Activated T-helper 1 cell treated with anti-CD3 and anti-CD28 coated beads, Interleukin-2, amount 50 U/mL, for 16 hours (primary cell): ENCODE results near the gene ROBO1.

Source experiments
- DNase-seq, 2 donors: peaks; one replicate each; pipeline ENCODE4 v3.0.0-alpha.2; 2020; ENCODE audit warnings: low read depth in 1 of 2, low spot score in 1 of 2

The ROBO1 gene

GRCh38 chr3:79097964-79098660, 669.7 kb downstream of the ROBO1 start:
- no peak for DNase-seq

- no peak for DNase-seq
Measured at GRCh38 chr3:79094654-79095053, 673.1 kb downstream of the ROBO1 start.

- no peak for DNase-seq
Measured at GRCh38 chr3:79086514-79086913, 681.3 kb downstream of the ROBO1 start.

GRCh38 chr3:79085171-79085570, 682.6 kb downstream of the ROBO1 start:
- DNase-seq = no peak

DNA sequence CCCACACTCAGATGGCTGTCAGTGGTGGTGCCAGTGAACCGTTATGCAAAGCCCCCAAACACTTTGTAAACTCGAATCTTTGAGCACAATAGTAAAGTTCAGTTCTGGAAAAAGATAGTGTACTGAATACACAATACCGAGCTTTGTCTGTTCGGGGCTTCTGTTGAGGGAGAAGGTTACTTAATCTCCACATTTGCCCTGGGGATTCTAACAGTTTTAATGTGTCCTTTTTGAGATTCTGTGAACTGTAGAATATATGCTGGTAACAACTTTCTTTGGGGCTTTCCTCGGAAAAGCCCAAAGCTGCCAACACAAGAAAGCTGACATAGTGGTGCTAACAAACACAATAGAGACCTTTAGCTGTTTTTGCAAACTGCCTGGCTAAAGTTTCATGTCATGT, 686.5 kb downstream of the ROBO1 start:
- no peak for DNase-seq

GRCh38 chr3:79074558-79074957, 693.2 kb downstream of the ROBO1 start:
- no peak for DNase-seq

DNA sequence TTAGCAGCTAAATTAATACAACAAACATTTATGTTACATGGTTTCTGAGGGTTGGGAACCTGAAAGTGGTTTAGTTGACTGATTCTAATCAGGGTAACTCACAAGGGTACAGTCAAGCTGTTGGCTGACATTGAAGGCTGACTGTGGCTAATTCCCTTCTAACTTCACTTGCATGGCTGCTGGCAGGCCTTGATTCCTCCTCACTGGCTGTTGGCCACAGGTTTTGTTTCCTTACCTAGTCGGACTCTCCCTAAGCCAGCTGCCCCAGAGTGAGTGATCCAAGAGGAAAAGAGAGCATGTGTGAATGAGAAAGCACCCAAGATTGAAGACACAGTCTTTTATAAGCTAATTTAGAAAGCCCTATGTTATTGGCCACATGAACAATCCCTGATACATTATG, 700.1 kb downstream of the ROBO1 start:
- DNase-seq = no peak

DNA sequence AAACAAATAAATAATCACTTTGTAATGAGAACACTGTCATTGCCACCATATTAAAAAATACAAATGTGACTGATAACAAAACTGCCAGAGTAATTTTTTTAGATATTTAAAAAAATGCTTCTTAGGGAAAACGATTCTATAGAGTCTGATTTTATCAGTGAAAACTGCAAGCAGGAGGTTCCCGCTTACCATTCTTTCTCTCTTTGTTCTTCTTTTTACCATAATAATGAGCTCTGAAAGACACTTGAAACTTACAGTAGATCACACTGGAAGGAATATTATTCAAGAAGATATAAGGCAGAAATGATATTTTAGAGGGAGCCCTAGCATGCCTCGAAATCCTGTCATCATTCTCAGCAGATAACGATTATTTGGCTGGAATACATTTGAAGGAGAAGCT, 701.3 kb downstream of the ROBO1 start:
- DNase-seq = no peak

DNA sequence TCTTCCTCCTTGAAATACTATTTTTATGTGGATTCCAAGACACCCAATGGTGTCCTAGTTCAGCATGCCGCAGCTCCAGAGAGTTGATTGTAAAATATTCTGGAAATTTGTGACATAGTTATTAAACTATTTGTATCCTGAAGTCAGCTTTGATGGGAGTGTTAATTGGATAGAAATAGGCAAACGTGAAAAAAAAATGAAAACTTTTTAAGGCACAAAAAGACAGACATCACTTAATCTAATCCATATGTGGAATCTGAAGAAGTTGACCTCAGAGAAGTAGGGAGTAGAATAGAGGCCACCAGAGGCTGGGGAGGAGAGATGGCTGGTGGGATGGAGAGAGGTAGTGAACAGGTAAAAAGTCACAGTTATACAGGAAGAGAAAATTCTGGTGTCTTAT, 704.2 kb downstream of the ROBO1 start:
- no peak for DNase-seq

DNA sequence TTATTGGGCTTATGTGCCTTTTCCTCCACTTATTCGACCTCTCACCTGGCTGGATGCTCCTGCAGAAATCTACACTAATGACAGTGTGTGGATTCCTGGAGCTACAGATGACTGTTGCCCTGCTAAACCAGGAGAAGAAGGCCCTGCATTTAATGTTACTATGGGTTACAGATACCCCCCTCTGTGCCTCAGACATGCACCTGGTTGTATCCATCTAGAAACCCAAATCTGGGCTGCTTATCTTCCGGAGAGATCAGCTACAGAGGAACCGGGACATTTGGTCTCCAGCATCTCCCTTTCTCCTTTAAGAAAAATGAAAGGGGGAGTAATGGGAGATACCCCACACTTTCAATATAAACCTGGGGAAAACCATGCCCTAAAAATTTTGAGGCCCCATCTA, 710.0 kb downstream of the ROBO1 start:
- no peak for DNase-seq

DNA sequence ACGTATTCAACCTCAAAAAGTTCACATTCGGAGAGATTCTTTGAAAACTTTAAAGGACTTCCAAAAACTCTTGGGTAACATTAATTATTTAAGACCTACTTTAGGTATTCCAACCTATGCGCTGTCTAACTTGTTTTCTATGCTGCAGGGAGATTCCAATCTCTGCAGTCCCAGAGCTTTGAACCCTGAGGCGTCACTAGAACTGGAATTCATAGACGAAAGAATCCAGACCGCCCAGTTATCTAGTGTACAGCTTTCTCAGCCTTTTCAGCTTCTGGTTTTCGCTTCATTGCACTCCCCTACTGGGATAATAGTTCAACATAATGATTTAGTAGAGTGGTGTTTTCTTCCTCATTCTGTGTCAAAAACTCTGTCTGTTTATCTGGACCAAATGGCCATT, 711.3 kb downstream of the ROBO1 start:
- DNase-seq = no peak

- no peak for DNase-seq
Measured at GRCh38 chr3:79052054-79052681, 715.6 kb downstream of the ROBO1 start.

DNA sequence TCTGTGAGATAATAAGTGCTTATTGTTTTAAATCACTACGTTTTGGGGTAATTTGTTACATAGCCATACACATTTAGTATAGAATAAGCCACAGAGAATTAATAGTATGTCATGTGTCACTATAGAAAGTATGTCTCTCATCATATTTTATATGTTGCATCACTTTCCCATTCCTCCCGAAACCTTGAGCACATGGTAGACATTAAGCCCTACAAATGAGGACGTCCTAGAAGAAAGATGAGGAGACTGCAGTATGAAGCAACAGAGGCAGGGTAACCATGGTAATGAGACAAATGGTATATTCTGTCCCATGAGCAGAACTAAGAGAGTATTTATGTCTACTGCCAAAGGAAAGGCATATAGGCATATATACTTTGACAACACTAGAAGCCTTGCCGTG, 720.2 kb downstream of the ROBO1 start:
- DNase-seq = no peak

- DNase-seq = no peak
Measured at GRCh38 chr3:79041621-79042020, 726.2 kb downstream of the ROBO1 start.

- DNase-seq = no peak
Measured at GRCh38 chr3:79040701-79041100, 727.1 kb downstream of the ROBO1 start.

- DNase-seq = no peak
Measured at GRCh38 chr3:79040091-79040490, 727.7 kb downstream of the ROBO1 start.

- no peak for DNase-seq
Measured at GRCh38 chr3:79039192-79039591, 728.6 kb downstream of the ROBO1 start.

GRCh38 chr3:79038636-79039035, 729.2 kb downstream of the ROBO1 start:
- DNase-seq = no peak

DNA sequence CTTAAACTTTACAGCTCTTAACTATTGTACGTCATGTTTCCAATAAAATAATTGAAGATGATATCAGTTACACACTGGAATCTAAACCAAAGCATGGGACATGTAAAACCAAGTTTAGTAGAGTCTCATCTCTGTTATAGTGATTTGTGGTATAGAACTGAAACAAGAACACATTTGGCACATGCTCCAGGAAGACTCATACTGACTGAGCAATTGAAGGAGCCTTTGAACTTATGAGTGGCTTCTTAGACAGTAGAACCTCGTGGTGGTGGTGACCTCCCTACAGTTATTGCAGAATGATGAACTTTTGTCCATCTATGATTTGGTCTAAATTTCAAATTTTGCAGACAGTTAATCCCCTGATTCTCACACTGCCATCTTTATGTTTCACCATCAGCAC, 729.7 kb downstream of the ROBO1 start:
- no peak for DNase-seq

- DNase-seq = no peak
Measured at GRCh38 chr3:79032686-79033318, 735.0 kb downstream of the ROBO1 start.

DNA sequence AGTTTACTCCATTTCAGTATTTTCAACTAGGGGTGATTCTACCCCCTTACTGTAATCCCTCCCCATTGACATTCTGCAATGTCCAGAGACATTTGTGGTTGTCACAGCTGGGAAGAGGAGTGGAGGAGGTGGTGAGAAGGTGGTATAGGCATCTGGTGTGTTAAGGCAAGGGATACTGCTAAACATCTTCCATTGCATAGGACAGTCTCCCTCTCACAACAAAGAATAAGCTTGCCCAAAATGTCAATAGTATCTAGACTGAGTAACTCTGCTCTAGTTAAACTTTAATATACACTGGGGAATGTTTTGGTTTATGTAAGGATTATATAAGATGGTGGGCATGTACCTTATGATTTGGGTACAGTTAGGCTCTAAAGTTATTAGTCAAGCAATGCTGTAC, 737.6 kb downstream of the ROBO1 start:
- DNase-seq = no peak

DNA sequence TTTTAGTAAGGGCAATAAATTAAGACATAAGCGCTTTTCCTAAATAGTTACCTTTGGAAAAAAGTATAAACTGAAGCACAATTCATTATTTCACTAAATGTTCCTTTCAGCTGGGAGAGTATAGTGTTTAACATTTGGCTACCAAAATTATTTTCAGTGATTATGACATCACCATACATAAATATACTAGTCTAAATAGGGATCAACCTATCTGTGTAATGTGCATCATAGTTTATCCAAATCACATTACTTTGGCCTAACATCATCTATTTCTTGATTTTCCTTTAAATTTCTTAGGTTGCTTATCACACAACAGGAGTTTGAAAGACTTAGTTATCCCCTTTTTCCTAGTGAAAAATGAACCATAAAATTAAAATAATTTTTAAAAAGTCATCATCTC, 738.9 kb downstream of the ROBO1 start:
- DNase-seq = no peak

DNA sequence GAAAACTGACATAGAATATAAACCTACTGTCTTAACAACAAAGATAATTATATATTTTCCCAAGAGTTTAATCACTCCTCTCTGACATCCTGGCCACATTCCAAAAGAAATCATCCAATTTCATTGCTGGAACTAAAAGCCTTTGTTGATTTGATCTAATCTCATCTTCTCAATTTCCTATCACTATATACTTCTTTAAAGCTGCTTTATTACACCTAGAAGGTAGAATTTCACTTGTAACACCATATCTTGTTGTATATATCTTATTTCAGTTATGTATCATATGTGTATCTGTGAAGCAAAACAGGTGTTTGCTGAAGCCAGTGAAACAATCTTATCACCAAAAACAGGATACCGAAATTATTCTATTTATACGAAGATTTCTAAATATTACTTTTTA, 740.2 kb downstream of the ROBO1 start:
- DNase-seq = no peak
